Frontal cortex (tissue), 4 donors: ENCODE results near the gene ZFP92. TPM values are rescaled to one million over a fixed set of nuclear protein-coding genes. Genes with fewer than 3 reads are reported as not detected.

ENCODE experiments used
- DNase-seq, 2 donors: peaks; one replicate each; pipeline ENCODE4 v3.0.0; 2012; ENCODE audit warnings: low spot score in 2 of 2
- FAIRE-seq: peaks from 2 replicates; lab custom pipeline; 2012; peaks lifted over from hg19 to GRCh38; lab: Jason Lieb, UNC
- total RNA-seq: library from RNA; depleted of rRNA; stranded (reverse); fragments of >200 nt; gene quantifications from one replicate; pipeline ENCODE4 v1.2.3, GENCODE V29; 2014
- donor health status: control.
- donor health status: control.
- donor health status: control.

ZFP92 gene
- total RNA-seq, 1 donor from 2014 or later, result 0.82 TPM

GRCh38 chrX:153430796-153431195 is 19.5 kb downstream of the ZFP92 start:
- FAIRE-seq, result no peak
- DNase-seq, result no peak

- DNase-seq (no peak), FAIRE-seq (no peak)
Measured at GRCh38 chrX:153433161-153433680, 21.9 kb downstream of the ZFP92 start.

GRCh38 chrX:153433781-153434285 is 22.6 kb downstream of the ZFP92 start:
- DNase-seq, result no peak
- no peak for FAIRE-seq

GRCh38 chrX:153434801-153435200 is 23.5 kb downstream of the ZFP92 start:
- FAIRE-seq, result no peak
- DNase-seq, result no peak

GRCh38 chrX:153435845-153436244 is 24.6 kb downstream of the ZFP92 start:
- DNase-seq (no peak), FAIRE-seq (no peak)

GRCh38 chrX:153438532-153438931 is 27.3 kb downstream of the ZFP92 start:
- no peak for DNase-seq
- FAIRE-seq, result no peak

- FAIRE-seq (no peak), DNase-seq (no peak)
Measured at GRCh38 chrX:153439977-153440376, 28.7 kb downstream of the ZFP92 start.

GRCh38 chrX:153440556-153441135 is 29.4 kb downstream of the ZFP92 start:
- no peak for DNase-seq

GRCh38 chrX:153441296-153441695 is 30.0 kb downstream of the ZFP92 start:
- FAIRE-seq, result no peak
- no peak for DNase-seq

More at GRCh38 chrX:153440556-153441135, 29.4 kb downstream of the ZFP92 start:
- no peak for FAIRE-seq

- FAIRE-seq, result no peak
- DNase-seq, result no peak
Measured at GRCh38 chrX:153441981-153442380, 30.7 kb downstream of the ZFP92 start.

GRCh38 chrX:153442463-153442862 is 31.2 kb downstream of the ZFP92 start:
- FAIRE-seq, result no peak

GRCh38 chrX:153443476-153444332 is 32.4 kb downstream of the ZFP92 start:
- no peak for FAIRE-seq

More at GRCh38 chrX:153442463-153442862, 31.2 kb downstream of the ZFP92 start:
- DNase-seq, result no peak

GRCh38 chrX:153444333-153445011 is 33.2 kb downstream of the ZFP92 start:
- DNase-seq (no peak), FAIRE-seq (no peak)

More at GRCh38 chrX:153443476-153444332, 32.4 kb downstream of the ZFP92 start:
- no peak for DNase-seq

- DNase-seq (no peak), FAIRE-seq (no peak)
Measured at GRCh38 chrX:153445106-153445855, 34.0 kb downstream of the ZFP92 start.

- FAIRE-seq, result no peak
Measured at GRCh38 chrX:153445856-153446635, 34.8 kb downstream of the ZFP92 start, which contains the start of gene TREX2. TSS of gene TREX2 (minus strand) at chrX:153446056. CDS start at chrX:153445430, 626 bp downstream.

GRCh38 chrX:153446636-153446936 is 35.3 kb downstream of the ZFP92 start:
- FAIRE-seq (no peak), DNase-seq (no peak)

More at GRCh38 chrX:153445856-153446635, 34.8 kb downstream of the ZFP92 start, which contains the start of gene TREX2:
- DNase-seq, result no peak

GRCh38 chrX:153446950-153447580 is 35.8 kb downstream of the ZFP92 start:
- DNase-seq (no peak), FAIRE-seq (no peak)

GRCh38 chrX:153447581-153447960 is 36.3 kb downstream of the ZFP92 start:
- no peak for FAIRE-seq
- no peak for DNase-seq
